ENCODE measurements around the gene MAP3K14. TPM values are rescaled to one million over a fixed set of nuclear protein-coding genes. Genes with fewer than 3 reads are reported as not detected.
A peak's percentile ranks its signal among the peaks of the same experiment; 100 is the strongest.

MAP3K14 gene
- total RNA-seq, 1 experiment from 2014 or later, result 3.0 TPM

DNA sequence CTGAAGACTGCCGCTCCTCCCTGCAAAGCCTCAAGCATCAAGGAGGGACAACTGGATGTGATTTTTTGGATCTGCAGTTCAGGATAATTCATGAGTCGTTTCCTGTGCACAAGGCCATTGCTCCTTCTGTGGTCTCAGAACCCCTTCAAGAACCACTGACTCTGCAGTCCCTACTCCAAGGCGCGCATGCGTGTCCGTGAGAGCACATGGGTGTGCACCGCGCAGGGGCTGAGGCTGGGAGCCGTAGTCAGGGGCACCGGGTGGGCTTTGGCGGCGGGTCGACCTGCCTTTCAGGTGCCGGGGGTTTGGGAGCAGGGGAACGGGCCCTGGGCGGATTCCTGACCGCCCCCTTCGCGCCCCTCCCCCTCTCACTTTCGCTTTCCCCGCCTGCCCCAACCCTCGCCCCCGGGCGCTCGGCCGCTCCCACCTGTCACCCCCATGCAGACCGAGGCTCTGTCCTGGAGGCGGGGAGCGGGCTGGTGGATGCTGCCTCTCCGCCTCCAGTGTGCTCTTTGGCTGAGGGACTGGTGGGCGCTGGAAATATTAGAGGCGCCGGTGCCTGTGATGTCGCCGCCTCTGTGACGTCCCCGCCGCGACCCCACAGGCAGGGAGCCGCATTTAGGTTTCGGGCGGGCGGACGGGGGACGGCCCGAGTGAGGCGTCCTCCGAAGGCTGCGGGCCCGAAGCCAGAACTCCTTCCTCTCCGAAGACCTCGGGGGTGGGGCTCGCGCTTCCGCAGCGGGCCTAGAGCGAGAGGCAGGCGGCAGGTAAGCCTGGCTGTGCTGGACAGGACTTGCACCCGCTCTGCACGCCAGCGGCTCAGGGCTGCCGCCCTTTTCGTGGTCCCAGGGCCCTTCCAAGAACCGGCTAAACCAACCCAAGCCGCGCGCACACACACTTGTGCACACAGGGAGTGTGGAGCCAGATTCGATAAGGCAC lies 55.0 kb downstream of the MAP3K14 start, which contains the start of gene SPATA32:
TSS of gene SPATA32 (minus strand) at position 518 of the 939 bp plus-strand sequence. CDS start at position 440, 78 bp downstream.
- intact Hi-C loops (cut with micrococcal nuclease; ENCODE audit: unreplicated experiment), result no loop called here
- no peaks in the 10 kb centered on the region for H3K4me1 ChIP-seq (ENCODE audit: insufficient read depth, low read length, poor library complexity, severe bottlenecking)
- no peaks in the 10 kb centered on the region for H3K36me3 ChIP-seq (ENCODE audit: insufficient read depth, low read length, poor library complexity, severe bottlenecking)
- peak within 1 kb of the TSS; percentile 43 for H3K4me3 ChIP-seq (ENCODE audit: low read depth, low read length, poor library complexity, severe bottlenecking)
- no peak within 1 kb of the TSS for H3K27ac ChIP-seq (ENCODE audit: low read depth, low read length, poor library complexity, severe bottlenecking)
- TF ChIP-seq, protein P1, sequence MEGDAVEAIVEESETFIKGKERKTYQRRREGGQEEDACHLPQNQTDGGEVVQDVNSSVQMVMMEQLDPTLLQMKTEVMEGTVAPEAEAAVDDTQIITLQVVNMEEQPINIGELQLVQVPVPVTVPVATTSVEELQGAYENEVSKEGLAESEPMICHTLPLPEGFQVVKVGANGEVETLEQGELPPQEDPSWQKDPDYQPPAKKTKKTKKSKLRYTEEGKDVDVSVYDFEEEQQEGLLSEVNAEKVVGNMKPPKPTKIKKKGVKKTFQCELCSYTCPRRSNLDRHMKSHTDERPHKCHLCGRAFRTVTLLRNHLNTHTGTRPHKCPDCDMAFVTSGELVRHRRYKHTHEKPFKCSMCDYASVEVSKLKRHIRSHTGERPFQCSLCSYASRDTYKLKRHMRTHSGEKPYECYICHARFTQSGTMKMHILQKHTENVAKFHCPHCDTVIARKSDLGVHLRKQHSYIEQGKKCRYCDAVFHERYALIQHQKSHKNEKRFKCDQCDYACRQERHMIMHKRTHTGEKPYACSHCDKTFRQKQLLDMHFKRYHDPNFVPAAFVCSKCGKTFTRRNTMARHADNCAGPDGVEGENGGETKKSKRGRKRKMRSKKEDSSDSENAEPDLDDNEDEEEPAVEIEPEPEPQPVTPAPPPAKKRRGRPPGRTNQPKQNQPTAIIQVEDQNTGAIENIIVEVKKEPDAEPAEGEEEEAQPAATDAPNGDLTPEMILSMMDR (conservative IDR thresholded peaks at IDR 0.05; ENCODE audit: low read depth, low read length), result no peak
- TF ChIP-seq EZH2 (IDR thresholded peaks at IDR 0.05; ENCODE audit: borderline replicate concordance, low read depth, low read length, poor library complexity, severe bottlenecking), result no peak
- ChIA-PET POLR2A (ENCODE audit: low non-redundant PET) (no interaction called here), CTCF (no interaction called here)
- DNase-seq (ENCODE audit: low spot score), result peak; percentile 18
- H3K27me3 ChIP-seq (replicated peaks; ENCODE audit: insufficient read depth, low read depth, low read length, poor library complexity), result no peaks in the 10 kb centered on the region
- BruUV-seq (replicated peaks), result no TSS peak
- no peaks in the 10 kb centered on the region for H3K9me3 ChIP-seq (ENCODE audit: low read depth, low read length, poor library complexity, severe bottlenecking)

DNA sequence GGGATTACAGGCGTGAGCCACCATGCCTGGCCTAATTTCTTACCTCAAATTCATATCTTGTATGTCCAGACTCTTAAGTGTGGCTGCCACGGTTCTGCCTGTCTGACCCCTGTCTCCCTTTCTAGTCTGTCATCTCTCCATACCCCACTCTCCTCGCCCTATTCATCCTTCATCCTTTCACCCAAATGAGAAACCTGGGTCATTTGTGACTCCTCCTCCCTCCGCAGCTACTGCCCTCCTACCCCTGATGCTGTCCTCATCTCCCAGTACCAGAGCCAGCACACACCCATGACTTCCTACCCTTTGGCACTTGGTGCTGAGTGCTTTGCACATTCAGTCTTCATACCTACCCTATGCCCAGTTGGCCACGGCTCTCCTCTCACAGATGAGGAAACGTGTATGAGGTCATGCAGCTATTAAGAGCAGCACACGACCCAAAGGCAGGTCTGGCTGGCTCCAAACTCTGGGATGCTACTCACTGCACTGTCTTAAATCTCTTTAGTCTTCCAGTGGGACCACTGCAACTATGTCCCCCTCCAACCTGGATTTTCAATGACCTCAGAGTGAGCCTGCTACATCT lies 56.5 kb downstream of the MAP3K14 start:
- DNase-seq (ENCODE audit: low spot score), result no peak
- CTCF ChIA-PET, result no interaction called here

DNA sequence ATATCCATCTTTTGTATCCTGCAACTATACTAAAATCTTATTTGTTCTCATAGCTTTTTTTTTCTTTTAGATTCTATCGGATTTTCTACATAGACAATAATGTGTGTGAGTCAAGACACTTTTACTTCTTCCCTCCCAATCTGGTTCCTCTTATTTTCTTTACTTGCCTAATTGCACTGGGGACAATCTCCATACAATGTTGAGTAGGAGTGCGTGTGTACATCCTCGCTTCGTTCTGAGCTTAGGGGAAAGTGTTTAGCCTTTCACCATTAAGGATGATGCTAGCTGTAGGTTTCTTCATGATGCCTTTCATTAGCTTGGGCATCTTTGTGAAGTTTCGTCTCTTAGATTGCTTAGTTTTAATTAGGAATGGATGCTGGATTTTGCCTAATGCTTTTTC lies 57.8 kb downstream of the MAP3K14 start:
- intact Hi-C loops (cut with micrococcal nuclease; ENCODE audit: unreplicated experiment), result no loop called here
- Histone ChIP-seq H3K36me3 (ENCODE audit: insufficient read depth, low read length, poor library complexity, severe bottlenecking) (no peaks in the 10 kb centered on the region), H3K9me3 (ENCODE audit: low read depth, low read length, poor library complexity, severe bottlenecking) (no peaks in the 10 kb centered on the region), H3K27me3 (replicated peaks; ENCODE audit: insufficient read depth, low read depth, low read length, poor library complexity) (no peaks in the 10 kb centered on the region), H3K4me3 (ENCODE audit: low read depth, low read length, poor library complexity, severe bottlenecking) (no peak overlapping the region), H3K4me1 (ENCODE audit: insufficient read depth, low read length, poor library complexity, severe bottlenecking) (no peaks in the 10 kb centered on the region), H3K27ac (ENCODE audit: low read depth, low read length, poor library complexity, severe bottlenecking) (no peak overlapping the region)
- POLR2A ChIA-PET (ENCODE audit: low non-redundant PET), result no interaction called here
- TF ChIP-seq, protein P1 (conservative IDR thresholded peaks at IDR 0.05; ENCODE audit: low read depth, low read length), result no peak
- no peak for TF ChIP-seq EZH2 (IDR thresholded peaks at IDR 0.05; ENCODE audit: borderline replicate concordance, low read depth, low read length, poor library complexity, severe bottlenecking)
- DNase-seq (ENCODE audit: low spot score), result no peak
- BruUV-seq (replicated peaks), result no TSS peak
- CTCF ChIA-PET, result interaction anchor here (1.3 kb wide), 1 partner anchor 123 kb away, joined by 3 read pairs; the partner anchor contains the start of gene ACBD4

More for the DNA sequence above, 56.5 kb downstream of the MAP3K14 start:
- POLR2A ChIA-PET (ENCODE audit: low non-redundant PET), result no interaction called here
- Histone ChIP-seq H3K27me3 (replicated peaks; ENCODE audit: insufficient read depth, low read depth, low read length, poor library complexity) (no peaks in the 10 kb centered on the region), H3K9me3 (ENCODE audit: low read depth, low read length, poor library complexity, severe bottlenecking) (no peaks in the 10 kb centered on the region), H3K36me3 (ENCODE audit: insufficient read depth, low read length, poor library complexity, severe bottlenecking) (no peaks in the 10 kb centered on the region), H3K27ac (ENCODE audit: low read depth, low read length, poor library complexity, severe bottlenecking) (no peak overlapping the region), H3K4me1 (ENCODE audit: insufficient read depth, low read length, poor library complexity, severe bottlenecking) (no peaks in the 10 kb centered on the region), H3K4me3 (ENCODE audit: low read depth, low read length, poor library complexity, severe bottlenecking) (no peak overlapping the region)
- BruUV-seq (replicated peaks), result no TSS peak
- intact Hi-C loops (cut with micrococcal nuclease; ENCODE audit: unreplicated experiment), result no loop called here
- TF ChIP-seq EZH2 (IDR thresholded peaks at IDR 0.05; ENCODE audit: borderline replicate concordance, low read depth, low read length, poor library complexity, severe bottlenecking), result no peak
- TF ChIP-seq, protein P1 (conservative IDR thresholded peaks at IDR 0.05; ENCODE audit: low read depth, low read length), result no peak

Data from A673 (cell line).